Right lobe of liver (tissue), 6 donors: Measurements from ENCODE around the gene OPHN1. TPM values are rescaled to one million over a fixed set of nuclear protein-coding genes. Genes with fewer than 3 reads are reported as not detected.

ENCODE experiments used
- ATAC-seq, 4 donors: fragments of 200-7000 bp; cut with Tn5 transposase; one replicate each; pipeline ENCODE4 v1.9.1; 2020; ENCODE audit warnings: mild to moderate bottlenecking in 4 of 4, moderate library complexity in 4 of 4
- DNase-seq, 3 donors: peaks; one replicate each; pipeline ENCODE4 v3.0.0-alpha.2; 2020
- H3K27ac ChIP-seq, 3 donors: fragments of 200-600 bp; one replicate each; pipeline ENCODE4 v1.8.0; 2022
- H3K27me3 ChIP-seq, 2 donors: fragments of 200-600 bp; one replicate each; pipeline ENCODE4 v1.8.0; 2022
- H3K36me3 ChIP-seq, 4 donors: fragments of 200-600 bp; sonication (generic) in 1 of 4; one replicate each; pipeline versions ENCODE4 v1.5.1 to v1.8.0; 2017 to 2022; ENCODE audit warnings: control low read depth in 1 of 4
- H3K4me1 ChIP-seq, 4 donors: fragments of 200-600 bp; sonication (generic) in 1 of 4; one replicate each; pipeline versions ENCODE4 v1.5.1 to v1.8.0; 2017 to 2022; ENCODE audit warnings: control low read depth in 1 of 4
- H3K4me3 ChIP-seq, 3 donors: fragments of 200-600 bp; one replicate each; pipeline ENCODE4 v1.8.0; 2022
- H3K9me3 ChIP-seq, 4 donors: fragments of 200-600 bp; sonication (generic) in 1 of 4; one replicate each; pipeline versions ENCODE4 v1.5.1 to v1.8.0; 2017 to 2022; ENCODE audit warnings: control low read depth in 1 of 4
- CTCF ChIP-seq, 4 donors: fragments of 200-600 bp in 3 of 4; fragments of 450-650 bp in 1 of 4; IDR thresholded peaks; one replicate each; pipeline versions ENCODE4 v1.5.1 to v1.8.0; 2016 to 2022; ENCODE audit warnings: antibody characterized with exemption in 4 of 4, mild to moderate bottlenecking in 2 of 4
- POLR2A ChIP-seq: fragments of 450-650 bp; IDR thresholded peaks from one replicate; pipeline ENCODE4 v1.6.1; 2017; ENCODE audit warnings: antibody characterized with exemption, mild to moderate bottlenecking
- WGBS: methylation state at CpG from one replicate; pipeline ENCODE4 v1.1.6; 2018; ENCODE audit warnings: low coverage, low lambda C conversion rate; ENCODE audit not compliant: insufficient coverage; ENCODE audit errors: missing lambda C conversion rate; 5-methylcytosine and 5-hydroxymethylcytosine counted together
- intact Hi-C, 2 donors: fragments of 100-400 bp; cut with DNase I; formaldehyde crosslinking; loops; one replicate each; pipeline versions ENCODE4 v1.11.2 to v1.14.1; 2022
- long read RNA-seq: library from polyadenylated mRNA; unstranded; transcript quantifications from one replicate; pipeline ENCODE4 v2.0.0, GENCODE V29; 2019
- total RNA-seq, 6 experiments: library from RNA; depleted of rRNA in 2 of 6; stranded (reverse); fragments of >200 nt in 2 of 6; fragmentation: NEBNext Ultra II Directional in 3 of 6; extraction: Animal tissue kit (Norgen Biotek cat#: 25700) in 3 of 6; gene quantifications; one replicate each; pipeline versions ENCODE4 v1.1.0 to v1.2.4, GENCODE V29; 2016 to 2023
- donor health status: DM: no; HTN: yes; CAD: no.
- donor health status: DM: no; HTN: no; CAD: no.
- donor health status: DM: no; HTN: no; CAD: no.
- donor health status: DM: no; HTN: yes; CAD: no.
- donor health status: DM: no; HTN: yes; CAD: no.

Gene OPHN1, protein sequence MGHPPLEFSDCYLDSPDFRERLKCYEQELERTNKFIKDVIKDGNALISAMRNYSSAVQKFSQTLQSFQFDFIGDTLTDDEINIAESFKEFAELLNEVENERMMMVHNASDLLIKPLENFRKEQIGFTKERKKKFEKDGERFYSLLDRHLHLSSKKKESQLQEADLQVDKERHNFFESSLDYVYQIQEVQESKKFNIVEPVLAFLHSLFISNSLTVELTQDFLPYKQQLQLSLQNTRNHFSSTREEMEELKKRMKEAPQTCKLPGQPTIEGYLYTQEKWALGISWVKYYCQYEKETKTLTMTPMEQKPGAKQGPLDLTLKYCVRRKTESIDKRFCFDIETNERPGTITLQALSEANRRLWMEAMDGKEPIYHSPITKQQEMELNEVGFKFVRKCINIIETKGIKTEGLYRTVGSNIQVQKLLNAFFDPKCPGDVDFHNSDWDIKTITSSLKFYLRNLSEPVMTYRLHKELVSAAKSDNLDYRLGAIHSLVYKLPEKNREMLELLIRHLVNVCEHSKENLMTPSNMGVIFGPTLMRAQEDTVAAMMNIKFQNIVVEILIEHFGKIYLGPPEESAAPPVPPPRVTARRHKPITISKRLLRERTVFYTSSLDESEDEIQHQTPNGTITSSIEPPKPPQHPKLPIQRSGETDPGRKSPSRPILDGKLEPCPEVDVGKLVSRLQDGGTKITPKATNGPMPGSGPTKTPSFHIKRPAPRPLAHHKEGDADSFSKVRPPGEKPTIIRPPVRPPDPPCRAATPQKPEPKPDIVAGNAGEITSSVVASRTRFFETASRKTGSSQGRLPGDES
- 1 to 10 TPM in 2 of 6 experiments, under 1 TPM in 4; 0.47 to 1.2 (median 0.81) TPM for total RNA-seq
- long read RNA-seq: 0 reads

- ATAC-seq: peak; percentile 90 to 92 (median 91)
- peak; percentile 56 to 66 (median 63) for DNase-seq
- no peaks in the 10 kb centered on the region for H3K9me3 ChIP-seq
- no peaks in the 10 kb centered on the region for H3K27me3 ChIP-seq
- intact Hi-C loops: no loop called here
- no peaks in the 10 kb centered on the region for H3K36me3 ChIP-seq
- TF ChIP-seq CTCF (IDR thresholded peaks at IDR 0.05): no peak
- no peak for TF ChIP-seq POLR2A
- peak within 1 kb of the TSS in 1 of 3 donors; percentile 21 for H3K27ac ChIP-seq
- no peaks in the 10 kb centered on the region for H3K4me1 ChIP-seq
- H3K4me3 ChIP-seq: peak within 1 kb of the TSS; percentile 47 to 58 (median 52)
- WGBS: 38% methylated on average over 11 of the region's 57 CpGs
Observed at GRCh38 chrX:68433155-68433980, at the start of gene OPHN1. Gene OPHN1 (minus strand): TSS chrX:68433495. CDS start chrX:68433020, 475 bp downstream.

GRCh38 chrX:68480969-68481368 lies 47.7 kb upstream of the OPHN1 start:
- Histone ChIP-seq H3K36me3 (no peaks in the 10 kb centered on the region), H3K27me3 (no peaks in the 10 kb centered on the region), H3K4me3 (no peak overlapping the region), H3K27ac (no peak overlapping the region), H3K9me3 (no peaks in the 10 kb centered on the region), H3K4me1 (no peaks in the 10 kb centered on the region)
- 38% methylated on average over 1 of the region's 1 CpG for WGBS
- TF ChIP-seq POLR2A (no peak), CTCF (IDR thresholded peaks at IDR 0.05) (no peak)
- no peak for DNase-seq
- no peak for ATAC-seq
- intact Hi-C loops: no loop called here

GRCh38 chrX:68464796-68465195 lies 31.5 kb upstream of the OPHN1 start:
- no peak overlapping the region for H3K4me3 ChIP-seq
- ATAC-seq (no peak), DNase-seq (no peak)
- H3K36me3 ChIP-seq: no peaks in the 10 kb centered on the region
- WGBS: 60% methylated on average over 4 of the region's 4 CpGs
- intact Hi-C loops: no loop called here
- no peaks in the 10 kb centered on the region for H3K4me1 ChIP-seq
- TF ChIP-seq POLR2A (no peak), CTCF (IDR thresholded peaks at IDR 0.05) (no peak)
- no peak overlapping the region for H3K27ac ChIP-seq
- no peaks in the 10 kb centered on the region for H3K27me3 ChIP-seq
- no peaks in the 10 kb centered on the region for H3K9me3 ChIP-seq

DNA sequence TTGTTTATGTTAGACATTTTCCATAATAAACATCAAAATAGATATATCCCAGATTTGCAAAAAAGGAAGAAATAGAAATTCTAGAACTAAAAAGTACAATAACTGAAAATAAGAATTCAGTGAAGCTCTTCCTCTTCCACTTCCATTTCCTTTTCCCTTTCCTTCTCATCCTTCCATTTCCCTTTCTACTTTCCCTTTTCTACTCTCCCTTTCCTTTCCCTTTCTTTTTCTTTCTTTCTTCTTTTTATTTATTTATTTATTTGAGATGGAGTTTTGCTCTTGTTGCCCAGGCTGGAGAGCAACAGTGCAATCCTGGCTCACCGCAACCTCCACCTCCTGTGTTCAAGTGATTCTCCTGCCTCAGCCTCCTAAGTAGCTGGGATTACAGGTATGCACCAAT lies 30.6 kb upstream of the OPHN1 start:
- no peak for TF ChIP-seq CTCF (IDR thresholded peaks at IDR 0.05)
- TF ChIP-seq POLR2A: no peak
- H3K27ac ChIP-seq: no peak overlapping the region
- DNase-seq (no peak), ATAC-seq (no peak)
- no peaks in the 10 kb centered on the region for H3K27me3 ChIP-seq
- no peaks in the 10 kb centered on the region for H3K36me3 ChIP-seq
- intact Hi-C loops: no loop called here
- no peaks in the 10 kb centered on the region for H3K4me1 ChIP-seq
- H3K9me3 ChIP-seq: no peaks in the 10 kb centered on the region
- no peak overlapping the region for H3K4me3 ChIP-seq
- WGBS: no CpG with 5 or more reads among the region's 1 CpG
